ENCODE data around the gene RESP18.

Gene RESP18

GRCh38 chr2:219332542-219332941 is at the start of gene RESP18:
Gene RESP18, minus strand, starts transcription at chr2:219332744.
- in situ Hi-C loops (cut with HindIII; ENCODE audit: low sequenced_read_pairs), result no loop called here

- in situ Hi-C loops (cut with HindIII; ENCODE audit: low sequenced_read_pairs), result no loop called here
Measured at GRCh38 chr2:219381448-219381847, 48.9 kb upstream of the RESP18 start.

GRCh38 chr2:219380926-219381325 is 48.4 kb upstream of the RESP18 start:
- in situ Hi-C loops (cut with HindIII; ENCODE audit: low sequenced_read_pairs), result no loop called here

- in situ Hi-C loops (cut with HindIII; ENCODE audit: low sequenced_read_pairs), result no loop called here
Measured at GRCh38 chr2:219378163-219378851, 45.8 kb upstream of the RESP18 start.

- in situ Hi-C loops (cut with HindIII; ENCODE audit: low sequenced_read_pairs), result no loop called here
Measured at GRCh38 chr2:219369447-219369861, 36.9 kb upstream of the RESP18 start.

GRCh38 chr2:219368690-219369191 is 36.2 kb upstream of the RESP18 start:
- in situ Hi-C loops (cut with HindIII; ENCODE audit: low sequenced_read_pairs), result no loop called here

GRCh38 chr2:219362524-219363164 is 30.1 kb upstream of the RESP18 start:
- in situ Hi-C loops (cut with HindIII; ENCODE audit: low sequenced_read_pairs), result no loop called here

- in situ Hi-C loops (cut with HindIII; ENCODE audit: low sequenced_read_pairs), result no loop called here
Measured at GRCh38 chr2:219362072-219362471, 29.5 kb upstream of the RESP18 start.

GRCh38 chr2:219358170-219359075 is 25.9 kb upstream of the RESP18 start:
- in situ Hi-C loops (cut with HindIII; ENCODE audit: low sequenced_read_pairs), result no loop called here

GRCh38 chr2:219356834-219357233 is 24.3 kb upstream of the RESP18 start:
- in situ Hi-C loops (cut with HindIII; ENCODE audit: low sequenced_read_pairs), result no loop called here

- in situ Hi-C loops (cut with HindIII; ENCODE audit: low sequenced_read_pairs), result no loop called here
Measured at GRCh38 chr2:219354582-219354981, 22.0 kb upstream of the RESP18 start.

GRCh38 chr2:219353129-219353528 is 20.6 kb upstream of the RESP18 start:
- in situ Hi-C loops (cut with HindIII; ENCODE audit: low sequenced_read_pairs), result no loop called here

GRCh38 chr2:219352448-219353023 is 20.0 kb upstream of the RESP18 start:
- in situ Hi-C loops (cut with HindIII; ENCODE audit: low sequenced_read_pairs), result no loop called here

GRCh38 chr2:219350710-219351221 is 18.2 kb upstream of the RESP18 start:
- in situ Hi-C loops (cut with HindIII; ENCODE audit: low sequenced_read_pairs), result no loop called here

GRCh38 chr2:219350215-219350614 is 17.7 kb upstream of the RESP18 start:
- in situ Hi-C loops (cut with HindIII; ENCODE audit: low sequenced_read_pairs), result no loop called here

GRCh38 chr2:219344751-219345430 is 12.3 kb upstream of the RESP18 start:
- in situ Hi-C loops (cut with HindIII; ENCODE audit: low sequenced_read_pairs), result no loop called here

- in situ Hi-C loops (cut with HindIII; ENCODE audit: low sequenced_read_pairs), result no loop called here
Measured at GRCh38 chr2:219335373-219335786, 2.8 kb upstream of the RESP18 start.

- in situ Hi-C loops (cut with HindIII; ENCODE audit: low sequenced_read_pairs), result no loop called here
Measured at GRCh38 chr2:219334076-219334475, 1.5 kb upstream of the RESP18 start.

- in situ Hi-C loops (cut with HindIII; ENCODE audit: low sequenced_read_pairs), result no loop called here
Measured at GRCh38 chr2:219331560-219332213, 857 bp downstream of the RESP18 start.

GRCh38 chr2:219327719-219328118 is 4.8 kb downstream of the RESP18 start:
- in situ Hi-C loops (cut with HindIII; ENCODE audit: low sequenced_read_pairs), result no loop called here
